Measurements from ENCODE around the gene DPP3.

GRCh38 chr11:66555416-66555815, 75.2 kb downstream of the DPP3 start:
- TF ChIP-seq CTCF (IDR thresholded peaks at IDR 0.05) (no peak), POLR2AphosphoS5 (IDR thresholded peaks at IDR 0.05) (no peak), EP300 (IDR thresholded peaks at IDR 0.05) (no peak), POLR2A (IDR thresholded peaks at IDR 0.05; ENCODE audit: low read depth) (no peak)

Data from esophagus muscularis mucosa (tissue), 4 donors.